Lung (tissue), 12 donors: ENCODE data around the gene MAP3K4. TPM values are rescaled to one million over a fixed set of nuclear protein-coding genes. Genes with fewer than 3 reads are reported as not detected.

Experiments
- ATAC-seq: fragments of 200-7000 bp; cut with Tn5 transposase; one replicate; pipeline ENCODE4 v1.9.1; 2020; ENCODE audit warnings: moderate number of reproducible peaks; ENCODE audit not compliant: insufficient read depth, low FRiP score
- DNase-seq, 3 donors: peaks; one replicate each; pipeline ENCODE4 v3.0.0-alpha.2; 2013 to 2017
- H3K27ac ChIP-seq, 2 donors: one replicate each; pipeline ENCODE4 v1.5.1; 2013; ENCODE audit warnings: mild to moderate bottlenecking in 2 of 2, moderate library complexity in 2 of 2, control low read depth in 1 of 2, inconsistent platforms in 1 of 2, low read depth in 1 of 2, low read length in 1 of 2
- H3K27me3 ChIP-seq, 3 donors: one replicate each; pipeline ENCODE4 v1.5.1; 2013; ENCODE audit warnings: low read length in 2 of 3; ENCODE audit not compliant: control insufficient read depth in 3 of 3, insufficient read depth in 3 of 3
- H3K36me3 ChIP-seq, 4 donors: one replicate each; pipeline ENCODE4 v1.5.1; 2013; ENCODE audit warnings: low read length in 4 of 4, mild to moderate bottlenecking in 1 of 4, moderate library complexity in 1 of 4; ENCODE audit not compliant: control insufficient read depth in 4 of 4, insufficient read depth in 4 of 4
- H3K4me1 ChIP-seq, 5 donors: one replicate each; pipeline ENCODE4 v1.5.1; 2013; ENCODE audit warnings: low read length in 5 of 5, mild to moderate bottlenecking in 2 of 5, moderate library complexity in 1 of 5; ENCODE audit not compliant: control insufficient read depth in 5 of 5, insufficient read depth in 5 of 5
- H3K4me3 ChIP-seq: one replicate; pipeline ENCODE4 v1.5.1; 2013; ENCODE audit warnings: mild to moderate bottlenecking, control low read depth, moderate library complexity
- H3K9ac ChIP-seq, 2 donors: one replicate each; pipeline ENCODE4 v1.5.1; 2013; ENCODE audit warnings: low read length in 2 of 2, control low read depth in 1 of 2; ENCODE audit not compliant: insufficient read depth in 1 of 2
- H3K9me3 ChIP-seq, 4 donors: one replicate each; pipeline ENCODE4 v1.5.1; 2013; ENCODE audit warnings: low read length in 3 of 4, mild to moderate bottlenecking in 1 of 4, moderate library complexity in 1 of 4; ENCODE audit not compliant: control insufficient read depth in 4 of 4, insufficient read depth in 3 of 4
- WGBS, 2 donors: extraction: QIAGEN DNeasy Blood & Tissue Kit; methylation state at CpG; one replicate each; pipeline ENCODE4 v1.1.7; 2013; 5-methylcytosine and 5-hydroxymethylcytosine counted together
- polyA plus RNA-seq, 2 donors: library from polyadenylated mRNA; stranded (reverse); fragments of 200-250 nt; gene quantifications; one replicate each; pipeline ENCODE4 v1.2.1, GENCODE V29; 2013
- total RNA-seq, 2 donors: library from RNA; depleted of rRNA in 1 of 2; stranded (reverse); fragments of >200 nt in 1 of 2; gene quantifications; one replicate each; pipeline ENCODE4 v1.2.1, GENCODE V29; 2014 to 2021
- TF ChIP-seq, protein P1 (sequence below): IDR thresholded peaks from 2 replicates; pipeline ENCODE4 v1.5.1; 2012; ENCODE audit warnings: mild to moderate bottlenecking; ENCODE audit errors: control extremely low read depth, extremely low read depth
- donor health status: control.
- donor health status: control.
- donor health status: Bipolar disorder and iron deficiency.
- donor health status: healthy.
- donor health status: DM: yes; HTN: yes; CAD: no.

MAP3K4 gene
- total and polyA plus RNA-seq, 4 donors: 8.6 to 56.8 (median 29.9) TPM

DNA sequence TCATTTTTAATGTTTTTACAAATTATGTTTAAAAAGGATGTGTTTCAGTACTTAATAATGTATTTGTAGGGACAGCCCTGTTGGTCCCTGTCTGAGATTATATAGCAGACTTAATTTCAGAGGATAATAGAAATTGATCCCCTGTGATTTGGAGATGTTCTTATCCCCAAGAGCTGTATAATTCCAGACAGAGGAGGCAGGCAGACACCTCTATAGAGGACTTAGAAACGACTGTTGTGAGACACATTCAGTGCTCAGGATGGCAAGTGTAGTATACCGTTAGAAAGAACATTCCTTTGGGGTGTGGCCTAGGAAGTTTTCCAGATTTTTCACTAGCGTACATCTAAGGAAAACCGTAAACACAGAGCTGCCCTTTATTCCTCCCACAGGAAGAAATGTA is 117.8 kb downstream of the MAP3K4 start:
- Histone ChIP-seq H3K4me3 (no peak overlapping the region), H3K4me1 (no peaks in the 10 kb centered on the region), H3K27ac (no peak overlapping the region), H3K9ac (no peak overlapping the region), H3K36me3 (peaks cover 38 to 61% (median 49%) of the 10 kb centered on the region in 4 donors), H3K9me3 (no peaks in the 10 kb centered on the region), H3K27me3 (no peaks in the 10 kb centered on the region)
- no peak for DNase-seq
- no peak for ATAC-seq
- WGBS, 2 donors: 86 to 87% methylated on average over 4 of the region's 4 CpGs
- TF ChIP-seq, protein P1, sequence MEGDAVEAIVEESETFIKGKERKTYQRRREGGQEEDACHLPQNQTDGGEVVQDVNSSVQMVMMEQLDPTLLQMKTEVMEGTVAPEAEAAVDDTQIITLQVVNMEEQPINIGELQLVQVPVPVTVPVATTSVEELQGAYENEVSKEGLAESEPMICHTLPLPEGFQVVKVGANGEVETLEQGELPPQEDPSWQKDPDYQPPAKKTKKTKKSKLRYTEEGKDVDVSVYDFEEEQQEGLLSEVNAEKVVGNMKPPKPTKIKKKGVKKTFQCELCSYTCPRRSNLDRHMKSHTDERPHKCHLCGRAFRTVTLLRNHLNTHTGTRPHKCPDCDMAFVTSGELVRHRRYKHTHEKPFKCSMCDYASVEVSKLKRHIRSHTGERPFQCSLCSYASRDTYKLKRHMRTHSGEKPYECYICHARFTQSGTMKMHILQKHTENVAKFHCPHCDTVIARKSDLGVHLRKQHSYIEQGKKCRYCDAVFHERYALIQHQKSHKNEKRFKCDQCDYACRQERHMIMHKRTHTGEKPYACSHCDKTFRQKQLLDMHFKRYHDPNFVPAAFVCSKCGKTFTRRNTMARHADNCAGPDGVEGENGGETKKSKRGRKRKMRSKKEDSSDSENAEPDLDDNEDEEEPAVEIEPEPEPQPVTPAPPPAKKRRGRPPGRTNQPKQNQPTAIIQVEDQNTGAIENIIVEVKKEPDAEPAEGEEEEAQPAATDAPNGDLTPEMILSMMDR: no peak

DNA sequence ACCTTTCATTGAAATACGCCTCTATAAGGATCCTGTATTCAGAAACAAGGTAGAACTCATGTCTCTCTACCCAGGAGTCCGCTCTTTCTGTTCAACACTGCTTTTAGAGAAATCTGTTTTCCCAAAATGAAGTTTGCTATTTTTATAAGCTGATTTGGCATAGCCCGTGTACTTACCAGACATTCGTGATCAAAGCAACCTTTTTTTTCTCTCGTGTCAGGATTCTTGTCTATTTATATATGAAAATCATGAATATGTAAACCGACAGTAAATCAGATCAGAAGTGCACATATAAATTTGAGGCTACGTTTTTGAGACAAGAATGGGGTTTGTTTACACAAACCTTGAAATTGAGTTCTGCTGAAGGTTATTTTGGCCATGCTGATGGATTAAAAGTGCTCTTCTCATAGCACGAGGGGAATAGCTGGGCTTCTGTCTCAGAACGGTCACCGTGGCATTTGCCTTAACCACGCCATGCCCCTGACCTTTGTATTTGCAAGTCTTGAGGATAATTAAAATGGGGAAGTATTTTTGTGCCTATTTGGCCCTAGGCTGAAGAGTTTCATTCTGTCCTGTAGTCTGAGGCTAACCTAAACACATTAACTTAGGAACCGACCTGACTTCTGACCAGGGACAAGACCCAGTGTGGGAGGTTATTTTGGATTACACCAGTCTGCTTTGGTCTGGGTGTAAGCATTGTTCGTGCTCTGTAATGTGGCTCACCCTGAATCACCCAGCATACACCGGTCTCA is 118.6 kb downstream of the MAP3K4 start:
- Histone ChIP-seq H3K9me3 (no peaks in the 10 kb centered on the region), H3K4me1 (no peaks in the 10 kb centered on the region), H3K9ac (no peak overlapping the region), H3K36me3 (peaks cover 39 to 63% (median 51%) of the 10 kb centered on the region in 4 donors), H3K27me3 (no peaks in the 10 kb centered on the region), H3K4me3 (no peak overlapping the region), H3K27ac (no peak overlapping the region)
- WGBS, 2 donors: 87 to 90% methylated on average over 14 of the region's 14 CpGs
- TF ChIP-seq, protein P1: no peak
- DNase-seq (no peak), ATAC-seq (no peak)

DNA sequence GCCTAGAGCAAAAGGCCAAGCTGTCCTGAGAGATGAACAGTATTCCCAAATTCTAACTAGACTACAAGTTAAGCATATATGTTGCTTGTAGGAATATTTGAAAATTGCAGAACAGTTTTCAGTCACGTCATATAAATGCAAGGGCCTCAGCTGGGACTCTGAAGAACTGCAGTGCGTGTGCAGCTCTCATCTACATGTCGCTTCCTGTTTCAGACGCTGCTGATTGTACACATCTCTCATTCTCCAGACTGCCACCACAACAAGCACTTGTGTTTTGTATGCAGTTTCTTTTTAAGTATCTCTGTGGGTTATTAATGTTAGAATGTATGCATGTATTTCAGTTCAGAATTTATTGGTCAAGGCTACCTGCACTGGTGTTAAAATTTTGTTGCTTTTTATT is 119.7 kb downstream of the MAP3K4 start:
- no peaks in the 10 kb centered on the region for H3K4me1 ChIP-seq
- no peaks in the 10 kb centered on the region for H3K9me3 ChIP-seq
- TF ChIP-seq, protein P1: no peak
- DNase-seq (no peak), ATAC-seq (no peak)
- no peaks in the 10 kb centered on the region for H3K27me3 ChIP-seq
- 61 to 71% methylated on average over 4 of the region's 4 CpGs for WGBS, 2 donors
- H3K9ac ChIP-seq: no peak overlapping the region
- no peak overlapping the region for H3K27ac ChIP-seq
- H3K36me3 ChIP-seq: peaks cover 40 to 66% (median 53%) of the 10 kb centered on the region in 4 donors
- H3K4me3 ChIP-seq: no peak overlapping the region
